ENCODE results near the gene SAP30.
A peak's percentile ranks its signal among the peaks of the same experiment; 100 is the strongest.

Gene SAP30

DNA sequence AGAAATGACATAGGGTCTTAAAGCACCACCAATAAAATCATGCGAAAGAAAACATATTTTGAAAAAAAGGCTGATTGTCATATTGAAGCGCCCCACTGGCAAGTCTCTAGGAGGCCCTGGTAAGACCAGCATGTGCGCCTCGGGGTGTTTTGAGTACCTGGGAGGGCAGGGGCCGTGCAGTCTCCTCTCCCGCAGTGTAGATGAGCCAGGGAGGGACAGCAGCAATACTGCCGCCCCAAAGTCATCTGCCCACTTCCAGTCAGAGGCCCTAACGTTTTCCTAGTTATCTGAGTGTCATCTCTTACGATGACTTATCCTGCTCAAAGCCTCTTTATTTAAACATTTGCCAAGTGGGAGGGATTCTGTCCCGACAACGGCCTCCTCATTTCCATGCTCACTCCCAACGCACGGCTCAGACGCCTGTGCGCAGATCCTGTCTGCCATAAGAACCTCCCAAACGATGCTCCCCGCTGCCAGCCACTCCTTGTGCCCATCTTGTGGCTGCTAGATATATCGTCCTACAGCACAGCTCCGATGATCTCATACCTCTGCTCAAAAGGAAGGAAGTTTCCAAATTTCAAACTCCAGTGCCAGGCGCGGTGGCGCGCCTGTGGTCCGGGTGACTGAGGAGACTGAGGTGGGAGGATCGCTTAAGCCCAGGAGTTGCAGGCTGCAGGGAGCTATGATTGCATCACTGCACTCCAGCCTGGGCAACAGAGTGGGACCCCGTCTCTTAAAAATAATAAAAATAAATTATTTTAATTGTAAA lies 45.3 kb downstream of the SAP30 start:
- no peak for DNase-seq

DNA sequence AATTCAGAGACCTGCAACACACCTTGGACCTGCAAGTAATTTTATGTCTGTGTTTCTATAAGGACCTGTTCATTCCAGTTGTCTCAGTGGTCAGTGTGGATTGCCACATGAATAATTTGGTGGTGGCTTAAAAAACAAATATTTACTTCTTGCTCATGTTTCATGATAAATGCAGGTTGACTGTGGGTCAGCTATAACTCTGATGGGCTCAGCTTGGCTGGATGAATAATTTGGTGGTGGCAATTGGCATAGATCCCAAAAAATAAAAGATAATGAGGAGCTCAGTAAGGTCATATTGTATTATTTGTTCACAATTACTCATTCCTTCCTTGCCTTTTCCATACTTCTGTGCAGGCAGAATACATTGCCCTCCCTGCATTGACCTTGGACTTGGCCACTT lies 47.1 kb downstream of the SAP30 start:
- no peak for DNase-seq

DNA sequence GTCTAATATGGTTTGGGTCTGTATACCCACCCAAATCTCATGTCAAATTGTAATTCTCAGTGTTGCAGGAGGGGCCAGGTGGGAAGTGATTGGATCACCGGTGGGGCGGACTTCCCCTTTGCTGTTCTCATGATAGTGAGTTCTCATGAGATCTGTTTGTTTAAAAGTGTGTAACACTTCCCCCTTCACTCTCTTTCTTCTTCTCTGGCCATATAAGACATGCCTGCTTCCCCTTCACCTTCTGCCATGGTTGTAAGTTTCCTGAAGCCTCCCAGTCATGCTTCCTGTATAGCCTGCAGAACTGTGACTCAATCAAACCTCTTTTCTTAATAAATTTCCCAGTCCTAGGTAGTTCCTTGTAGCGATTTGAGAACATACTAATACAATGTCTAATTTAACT lies 47.9 kb downstream of the SAP30 start:
- no peak for DNase-seq

DNA sequence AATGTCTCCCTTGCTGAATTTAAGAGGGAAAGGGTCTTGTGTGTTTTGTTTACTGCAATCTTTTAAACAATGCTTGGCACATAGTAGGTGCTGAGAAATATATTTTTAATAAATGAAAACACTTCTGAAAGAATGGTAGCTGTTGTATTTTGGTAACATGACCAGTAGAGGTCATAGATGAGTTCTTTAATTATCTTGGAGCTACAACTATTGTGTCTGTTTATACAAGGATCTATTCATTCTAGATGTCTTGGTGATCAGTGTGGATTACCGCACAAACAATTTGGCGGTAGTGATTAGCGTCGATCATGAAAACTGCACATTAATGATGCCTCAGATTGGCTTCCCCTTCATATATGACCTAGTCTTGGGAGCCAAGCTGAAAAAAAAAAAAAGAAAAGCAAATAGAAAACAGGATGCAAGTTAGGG lies 49.6 kb downstream of the SAP30 start:
- peak; percentile 41 for DNase-seq

DNA sequence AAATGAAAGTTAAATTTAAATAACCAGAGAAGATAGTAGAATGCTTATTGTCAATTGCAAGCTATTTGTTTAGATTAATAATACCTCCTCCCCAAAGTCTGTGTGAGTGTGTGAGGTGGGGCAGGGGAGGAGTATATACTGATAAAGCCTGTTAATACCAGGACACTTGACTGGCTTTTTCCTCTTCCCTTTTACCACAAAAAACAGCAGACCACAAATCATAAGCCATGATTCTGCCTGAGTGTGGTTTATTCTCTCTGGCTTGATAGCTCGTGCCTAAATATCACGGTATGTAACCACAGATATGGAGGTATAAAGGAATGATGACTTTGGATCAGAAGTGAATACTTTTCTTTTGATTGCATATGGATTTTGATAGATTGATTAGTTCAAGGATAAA lies 50.0 kb downstream of the SAP30 start:
- DNase-seq: no peak

DNA sequence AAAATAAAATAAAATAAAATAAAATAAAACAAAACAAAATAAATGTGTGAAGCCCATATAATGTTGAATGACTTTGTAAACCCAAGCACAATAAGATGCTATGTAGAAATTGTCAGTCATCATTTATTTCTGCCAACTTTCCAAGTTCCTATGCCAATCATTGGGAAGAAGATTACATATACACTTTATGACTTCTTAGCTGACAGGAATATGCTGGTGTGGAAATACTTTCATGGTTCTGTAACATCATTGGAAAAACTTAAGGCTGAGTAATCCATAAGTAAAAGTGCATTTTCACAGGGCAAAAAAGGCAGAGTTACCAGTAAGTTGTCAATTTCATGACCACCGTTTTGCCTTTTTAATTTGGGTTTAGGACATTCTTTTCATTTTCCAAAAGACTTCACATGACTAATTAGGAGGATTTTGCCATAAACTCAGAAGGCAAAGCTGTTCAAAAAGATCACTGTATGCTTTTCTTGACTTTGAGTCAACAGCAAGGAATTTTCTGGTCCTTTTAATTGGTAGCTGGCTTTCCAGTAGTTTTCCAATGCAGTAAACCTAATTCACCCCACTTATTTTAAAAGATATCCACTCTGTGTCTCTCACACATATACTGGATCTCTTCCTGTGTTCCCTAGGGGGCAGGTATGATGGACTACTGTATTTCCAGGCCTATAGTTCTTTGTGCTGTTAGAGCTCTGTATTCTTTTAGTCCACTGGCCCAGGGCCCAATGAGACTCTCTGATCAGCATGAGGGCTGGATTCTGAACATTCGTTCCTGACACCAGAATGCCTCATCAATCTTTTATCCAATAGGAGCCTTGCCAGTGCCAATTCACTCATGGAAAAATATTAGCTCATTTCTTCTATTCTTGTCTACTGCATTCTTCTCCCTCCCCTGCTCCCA lies 54.4 kb downstream of the SAP30 start:
- DNase-seq: peak; percentile 66

DNA sequence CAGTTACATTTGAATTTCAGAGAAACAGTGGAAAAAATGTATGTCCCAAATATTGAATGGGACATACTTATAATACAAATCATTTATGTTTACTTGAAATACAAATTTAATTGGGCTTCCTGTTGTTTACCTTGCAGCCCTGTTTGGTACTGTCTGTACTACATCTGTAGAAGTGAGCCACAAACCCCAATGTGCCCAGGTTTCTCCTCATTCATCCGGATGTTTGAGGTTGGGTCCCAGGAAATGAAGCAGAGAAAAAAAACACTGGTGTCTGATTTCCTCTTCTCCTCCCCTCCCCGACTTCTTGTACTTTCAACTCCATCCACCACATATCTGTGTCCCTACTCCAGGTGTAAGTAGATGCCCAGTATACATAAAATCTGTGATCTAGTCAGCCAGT lies 55.3 kb downstream of the SAP30 start:
- DNase-seq: no peak
